OCI-M2 (cell line): Measurements from ENCODE around the gene CEP112.

Source experiments
- DNase-seq: peaks from one replicate; lab custom pipeline; 2025; ENCODE audit not compliant: unreplicated experiment; lab: John Stamatoyannopoulos, UW

Gene CEP112

GRCh38 chr17:65893692-65894279, 298.1 kb downstream of the CEP112 start:
- DNase-seq, result no peak

- DNase-seq, result no peak
Measured at GRCh38 chr17:65892912-65893377, 299.0 kb downstream of the CEP112 start.

GRCh38 chr17:65891231-65891735, 300.6 kb downstream of the CEP112 start:
- DNase-seq, result no peak

GRCh38 chr17:65888649-65889048, 303.3 kb downstream of the CEP112 start:
- DNase-seq, result no peak

GRCh38 chr17:65886315-65887245, 305.4 kb downstream of the CEP112 start:
- DNase-seq, result no peak

- DNase-seq, result no peak
Measured at GRCh38 chr17:65885541-65886312, 306.2 kb downstream of the CEP112 start.

- no peak for DNase-seq
Measured at GRCh38 chr17:65876985-65877384, 314.9 kb downstream of the CEP112 start.

GRCh38 chr17:65868881-65869280, 323.1 kb downstream of the CEP112 start:
- no peak for DNase-seq

- DNase-seq, result no peak
Measured at GRCh38 chr17:65867014-65867413, 324.9 kb downstream of the CEP112 start.

- no peak for DNase-seq
Measured at GRCh38 chr17:65865715-65866425, 326.1 kb downstream of the CEP112 start.

- no peak for DNase-seq
Measured at GRCh38 chr17:65864394-65864793, 327.5 kb downstream of the CEP112 start.

GRCh38 chr17:65857718-65858117, 334.2 kb downstream of the CEP112 start:
- no peak for DNase-seq

- no peak for DNase-seq
Measured at GRCh38 chr17:65856865-65857264, 335.1 kb downstream of the CEP112 start.

GRCh38 chr17:65855675-65856074, 336.3 kb downstream of the CEP112 start:
- no peak for DNase-seq

- DNase-seq, result no peak
Measured at GRCh38 chr17:65855245-65855644, 336.7 kb downstream of the CEP112 start.

- no peak for DNase-seq
Measured at GRCh38 chr17:65853816-65854215, 338.1 kb downstream of the CEP112 start.

GRCh38 chr17:65852911-65853310, 339.0 kb downstream of the CEP112 start:
- DNase-seq, result no peak

- no peak for DNase-seq
Measured at GRCh38 chr17:65851965-65852736, 339.8 kb downstream of the CEP112 start.

- no peak for DNase-seq
Measured at GRCh38 chr17:65850486-65850885, 341.4 kb downstream of the CEP112 start.

- no peak for DNase-seq
Measured at GRCh38 chr17:65848751-65849150, 343.2 kb downstream of the CEP112 start.
